Erythroblast (primary cell): ENCODE data around the gene ALPI.

Source experiments
- GATA1 ChIP-seq: IDR thresholded peaks from 2 replicates; pipeline ENCODE4 v1.6.1; 2011; ENCODE audit warnings: low read depth, mild to moderate bottlenecking, control low read depth, low read length, moderate library complexity
- POLR2A ChIP-seq: IDR thresholded peaks from 2 replicates; pipeline ENCODE4 v1.6.1; 2011; ENCODE audit warnings: mild to moderate bottlenecking, low read length

GRCh38 chr2:232410238-232410900 is 45.6 kb upstream of the ALPI start:
- TF ChIP-seq POLR2A: no peak
- TF ChIP-seq GATA1: no peak
